ENCODE measurements around the gene GRAMD1B.

GRAMD1B gene

DNA sequence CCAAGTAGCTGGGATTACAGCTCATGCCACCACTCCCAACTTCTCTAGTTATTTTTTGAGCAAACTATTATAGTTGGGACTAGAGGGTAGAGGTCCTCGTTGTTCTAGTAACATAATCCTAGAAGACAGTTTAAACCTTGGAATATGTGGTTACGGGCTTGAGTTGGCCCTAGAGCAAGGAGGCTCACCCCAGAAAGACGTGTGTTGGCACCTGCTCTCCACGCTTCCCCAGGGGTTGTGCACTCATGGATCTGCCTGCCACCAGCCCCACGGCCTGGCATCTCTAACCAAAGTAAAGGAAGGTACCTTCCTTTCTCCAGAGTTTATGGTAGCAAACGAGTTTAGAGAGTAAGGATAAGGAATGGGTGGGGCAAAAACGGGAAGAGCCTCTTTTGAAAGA is 145.4 kb downstream of the GRAMD1B start:
- no peak for DNase-seq

DNA sequence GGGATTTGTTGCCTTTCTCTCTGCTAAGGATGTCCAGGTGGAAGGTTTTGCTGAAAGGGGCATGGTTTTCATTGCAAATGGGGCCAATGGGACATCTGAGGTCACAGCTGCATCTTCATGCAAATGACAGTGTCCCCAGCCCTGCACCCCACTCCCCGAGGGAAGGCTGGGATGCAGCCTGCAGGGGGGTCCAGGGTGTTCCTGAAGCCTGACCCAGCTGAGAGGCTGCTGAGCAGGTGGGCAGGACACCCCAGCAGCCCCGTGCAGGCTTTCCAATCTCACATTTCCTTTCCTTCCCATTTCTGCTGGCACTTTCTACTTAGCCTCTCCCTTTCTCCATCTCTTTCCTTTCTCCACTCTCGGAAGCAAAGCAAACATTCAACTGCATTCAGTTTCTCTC is 146.0 kb downstream of the GRAMD1B start:
- no peak for DNase-seq

DNA sequence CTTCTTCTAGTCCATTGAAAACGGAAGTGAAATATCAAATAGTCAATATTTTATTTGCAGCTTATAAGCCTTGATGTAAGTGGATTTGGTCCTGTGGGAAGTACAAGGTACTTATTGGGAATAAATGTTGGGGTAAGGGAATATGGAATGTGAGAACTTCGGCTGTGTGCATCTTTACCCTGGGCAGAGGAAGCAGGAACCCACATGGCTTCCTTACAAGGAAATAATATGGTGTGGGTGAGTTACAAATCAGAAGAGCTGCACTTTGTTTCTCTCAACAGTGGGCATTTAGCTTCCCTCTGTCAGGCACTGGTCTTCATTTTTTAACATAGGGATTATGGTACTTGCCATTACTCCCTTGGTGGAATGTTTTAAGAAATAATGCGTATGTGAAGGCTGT is 146.4 kb downstream of the GRAMD1B start:
- no peak for DNase-seq

DNA sequence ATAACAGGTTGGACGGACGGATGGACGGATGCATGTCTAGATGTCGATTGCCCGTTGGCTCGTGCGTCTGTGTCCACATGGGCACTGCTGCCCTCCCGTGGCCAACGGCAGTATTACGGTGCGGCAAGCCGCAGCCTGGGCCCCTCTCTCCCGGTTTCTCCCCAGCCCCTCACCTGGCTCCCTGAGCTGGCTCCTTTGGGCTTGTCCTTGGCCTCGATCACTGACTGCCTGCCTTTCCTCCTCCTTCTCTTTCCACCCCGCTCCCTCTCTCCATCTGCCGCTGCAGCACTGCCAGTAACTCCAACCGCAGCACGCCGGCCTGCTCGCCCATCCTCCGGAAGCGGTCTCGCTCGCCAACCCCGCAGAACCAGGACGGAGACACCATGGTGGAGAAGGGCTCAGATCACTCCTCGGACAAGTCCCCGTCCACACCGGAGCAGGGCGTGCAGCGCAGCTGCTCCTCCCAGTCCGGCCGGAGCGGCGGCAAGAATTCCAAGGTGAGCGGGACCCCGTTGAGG is 147.1 kb downstream of the GRAMD1B start:
- DNase-seq, result peak; percentile 8

DNA sequence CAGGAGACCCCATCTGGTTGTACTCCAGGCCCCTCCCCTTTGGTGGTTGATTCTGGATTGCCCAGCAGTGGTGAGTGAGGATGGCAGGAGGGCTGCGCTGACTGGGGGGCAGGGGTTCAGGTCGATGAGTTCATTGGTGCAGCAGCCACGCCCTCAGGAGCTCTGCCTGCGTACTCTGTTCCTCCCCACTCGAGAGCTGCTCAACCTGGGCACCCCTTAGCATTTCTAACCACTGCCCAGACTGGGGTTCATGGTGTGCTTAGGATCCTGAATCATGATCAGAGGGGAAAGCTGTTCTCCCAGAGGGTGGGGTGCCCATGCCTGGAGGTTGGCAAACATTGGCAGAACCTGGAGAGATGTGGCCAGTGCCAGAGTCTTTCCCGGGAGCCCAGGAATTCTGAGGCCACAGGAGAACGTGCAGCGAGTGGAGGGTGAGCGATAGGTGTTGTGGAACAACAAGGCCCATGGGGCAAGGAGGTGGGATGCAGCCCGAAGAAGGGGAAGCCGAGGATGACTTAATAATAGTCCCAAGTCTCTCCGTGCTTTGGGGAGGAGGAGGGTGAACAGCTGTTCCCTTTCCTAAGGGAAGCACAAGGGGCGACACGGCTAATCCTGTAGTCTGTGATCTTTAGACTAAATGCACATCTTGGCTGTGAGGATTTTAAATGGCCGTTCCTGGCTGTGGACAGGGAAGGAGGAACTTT is 148.9 kb downstream of the GRAMD1B start:
- no peak for DNase-seq

DNA sequence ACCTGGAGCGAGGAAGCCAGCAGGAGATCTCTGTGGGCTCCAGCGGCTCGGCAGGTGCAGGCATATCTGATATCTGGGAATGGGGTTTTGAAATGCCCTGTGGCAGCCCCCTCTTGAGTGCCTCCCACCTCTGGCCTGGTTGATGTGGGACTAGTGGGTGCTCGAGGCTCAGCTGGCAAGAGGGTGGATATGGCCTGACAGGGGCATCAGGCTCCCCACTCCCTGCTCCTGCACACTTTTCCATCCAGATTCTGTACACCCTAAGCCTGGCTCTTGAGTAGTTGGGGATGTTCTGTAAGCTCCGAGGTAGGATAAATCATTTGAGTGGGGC is 149.4 kb downstream of the GRAMD1B start:
- DNase-seq, result no peak

DNA sequence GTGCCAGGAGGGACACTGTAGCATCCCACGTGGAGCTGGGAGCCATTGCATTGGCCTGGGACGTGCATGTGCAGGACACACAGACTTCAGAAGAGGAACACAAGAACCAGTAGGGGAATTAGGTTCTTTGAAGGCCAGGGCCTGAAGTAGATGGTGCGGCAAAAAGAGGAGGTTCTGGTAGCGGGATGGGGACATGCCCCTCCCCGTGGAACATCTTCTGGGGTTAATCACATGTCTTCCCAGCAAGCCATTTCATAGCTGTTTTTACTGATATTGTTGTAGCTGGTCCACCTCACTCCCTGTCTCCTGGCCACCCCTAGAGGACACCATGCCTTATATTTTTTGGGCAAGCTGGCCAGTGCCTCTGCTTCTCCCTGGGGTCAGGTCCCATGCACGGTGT is 150.1 kb downstream of the GRAMD1B start:
- DNase-seq, result no peak

DNA sequence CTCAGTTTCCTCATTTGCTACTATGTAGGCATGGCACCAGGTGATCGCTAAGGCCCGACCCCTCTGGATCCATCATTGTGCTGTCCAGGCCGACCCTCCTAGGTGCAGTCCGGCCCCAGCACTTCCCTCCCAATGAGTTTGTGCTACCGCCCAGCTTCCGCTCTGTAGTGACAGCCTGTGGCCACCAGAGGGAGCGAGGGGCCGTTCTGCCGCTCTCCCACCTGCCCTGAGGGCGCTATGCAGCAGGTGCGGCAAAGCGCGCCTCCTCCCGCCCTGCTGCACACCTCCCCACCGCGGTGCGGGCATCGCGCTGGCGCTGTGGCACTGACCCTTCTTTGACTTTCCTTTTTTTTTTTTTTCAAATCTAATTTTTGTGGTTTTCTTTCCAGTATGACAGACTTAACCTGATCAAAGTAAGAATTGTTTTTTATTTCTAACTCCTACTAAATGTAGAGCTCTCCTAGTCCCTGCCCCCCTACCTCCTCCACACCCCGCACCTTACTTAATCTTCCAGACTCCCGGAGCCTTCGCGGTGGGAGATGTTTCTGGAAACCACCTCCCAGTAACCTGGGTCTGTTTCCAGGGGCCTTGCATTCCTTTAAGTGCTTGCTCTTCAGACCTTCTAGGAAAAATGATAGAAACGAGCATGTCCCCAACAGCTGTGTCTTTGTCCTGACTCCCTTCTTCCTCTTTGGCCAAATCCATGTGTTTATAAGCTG is 150.6 kb downstream of the GRAMD1B start:
- peak; percentile 57 for DNase-seq

DNA sequence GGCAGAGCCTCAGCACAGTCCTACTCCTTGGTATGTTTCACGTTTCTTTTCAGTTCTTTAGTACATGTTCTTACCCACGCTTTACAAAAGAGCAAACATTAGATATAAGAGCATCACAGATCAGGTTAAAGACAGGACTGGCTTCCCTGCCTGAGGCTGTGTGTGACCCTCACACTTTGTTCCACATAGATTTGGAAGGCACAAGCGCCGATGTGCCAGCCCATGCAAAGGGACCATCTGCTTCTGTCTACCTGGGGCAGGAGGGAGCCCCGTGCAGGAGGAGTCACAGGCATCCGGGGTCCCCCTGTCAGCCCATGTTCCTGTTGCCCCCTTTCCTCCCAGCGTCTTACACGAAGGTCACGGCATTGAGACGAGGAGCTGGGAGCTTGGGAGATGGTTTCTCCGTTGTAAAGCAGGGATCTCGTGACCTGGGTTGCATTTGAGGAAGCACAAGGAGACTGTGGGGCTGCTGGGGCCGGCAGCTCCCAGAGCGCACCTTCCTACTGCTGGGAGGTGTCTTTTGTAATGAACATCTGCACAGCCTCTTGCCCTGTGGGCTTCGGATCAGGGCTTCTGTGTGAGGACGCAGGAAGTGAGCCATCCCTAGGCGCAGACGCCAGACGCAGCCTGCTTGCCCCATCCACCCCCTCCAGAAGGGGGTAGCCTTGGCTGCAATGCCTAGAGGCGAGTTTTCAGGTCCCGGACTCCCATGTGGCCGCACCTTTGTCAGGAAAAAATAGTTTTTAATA is 151.8 kb downstream of the GRAMD1B start:
- no peak for DNase-seq

DNA sequence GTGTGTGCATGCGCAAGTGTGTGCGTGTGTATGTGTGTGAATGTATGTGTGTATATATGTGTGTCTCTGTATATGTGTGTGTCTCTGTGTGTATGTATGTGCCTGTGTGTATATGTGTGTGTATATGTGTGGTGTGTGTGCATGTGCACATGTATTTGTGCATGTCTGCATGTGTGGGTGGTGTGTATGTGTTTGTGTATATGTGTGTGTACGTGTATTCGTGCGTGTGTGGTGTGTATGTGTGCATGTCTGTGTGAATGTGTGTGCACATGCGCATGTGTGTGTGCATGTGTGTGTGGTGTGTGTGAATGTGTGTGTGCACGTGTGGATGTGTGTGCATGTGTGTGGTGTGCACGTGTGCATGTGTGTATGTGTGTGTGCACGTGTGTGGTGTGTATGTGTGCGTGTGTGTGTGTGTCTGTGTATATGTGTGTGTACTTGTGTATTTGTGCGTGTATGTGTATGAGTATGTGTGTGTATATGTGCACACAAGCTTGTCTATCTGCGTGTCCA is 153.0 kb downstream of the GRAMD1B start:
- no peak for DNase-seq

DNA sequence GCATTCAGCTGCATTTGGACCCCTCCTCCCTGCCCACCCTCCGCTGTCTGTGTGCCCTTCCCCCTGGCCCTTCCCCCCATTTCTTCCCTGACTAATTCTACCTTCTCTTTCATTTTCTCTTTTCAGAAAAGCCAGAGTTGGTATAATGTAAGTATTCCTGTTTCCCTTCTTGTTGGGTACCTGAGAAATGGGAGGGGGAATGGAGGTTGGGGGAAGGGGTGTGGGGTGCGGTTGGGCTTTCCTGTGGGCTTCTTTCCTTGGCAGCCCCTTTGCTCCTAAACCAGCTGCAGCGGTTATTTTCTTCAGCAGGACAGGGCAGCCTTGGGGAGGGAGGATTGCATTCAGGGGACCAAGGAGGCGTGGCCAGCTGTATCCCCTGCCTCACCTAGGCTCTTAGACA is 154.1 kb downstream of the GRAMD1B start:
- DNase-seq, result no peak

DNA sequence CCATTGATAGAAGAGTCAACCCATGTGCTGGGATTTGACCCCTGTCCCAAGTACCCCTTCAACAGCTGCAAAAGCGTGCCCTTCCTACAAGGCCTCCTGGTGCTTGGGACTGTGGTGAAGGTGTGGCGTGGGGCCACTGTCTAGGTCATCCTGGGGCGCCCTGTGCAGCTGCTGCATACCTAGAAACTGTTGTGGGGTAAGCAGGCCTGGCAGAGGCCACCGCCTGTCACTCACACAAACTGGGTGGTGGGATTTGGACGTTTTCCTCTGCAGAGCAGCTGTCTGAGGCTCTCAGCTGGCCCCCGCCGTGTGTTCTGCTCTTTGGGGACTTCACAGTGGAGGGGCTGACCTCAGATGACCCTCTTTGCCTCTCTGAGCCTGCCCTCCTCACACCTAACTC is 154.7 kb downstream of the GRAMD1B start:
- no peak for DNase-seq

DNA sequence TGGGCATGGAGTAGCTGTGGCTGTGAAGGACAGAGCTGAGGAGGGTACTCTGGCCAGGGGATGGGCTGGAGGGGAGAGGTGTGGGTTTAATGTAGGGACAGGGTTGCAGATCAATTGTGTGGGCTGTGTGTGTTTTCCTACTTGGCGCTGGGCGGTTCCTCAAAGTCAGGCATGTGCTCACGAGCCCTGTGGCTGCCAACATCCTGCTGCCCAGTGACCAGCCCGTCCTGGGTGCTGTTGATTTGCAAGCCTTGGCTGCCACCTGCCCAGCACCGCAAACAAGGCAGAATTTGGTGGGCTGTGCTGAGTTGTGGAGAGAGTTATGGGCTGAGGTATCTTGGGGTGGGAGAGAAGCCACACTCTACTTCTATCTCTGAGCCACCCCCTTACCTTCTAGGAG is 155.1 kb downstream of the GRAMD1B start:
- no peak for DNase-seq

DNA sequence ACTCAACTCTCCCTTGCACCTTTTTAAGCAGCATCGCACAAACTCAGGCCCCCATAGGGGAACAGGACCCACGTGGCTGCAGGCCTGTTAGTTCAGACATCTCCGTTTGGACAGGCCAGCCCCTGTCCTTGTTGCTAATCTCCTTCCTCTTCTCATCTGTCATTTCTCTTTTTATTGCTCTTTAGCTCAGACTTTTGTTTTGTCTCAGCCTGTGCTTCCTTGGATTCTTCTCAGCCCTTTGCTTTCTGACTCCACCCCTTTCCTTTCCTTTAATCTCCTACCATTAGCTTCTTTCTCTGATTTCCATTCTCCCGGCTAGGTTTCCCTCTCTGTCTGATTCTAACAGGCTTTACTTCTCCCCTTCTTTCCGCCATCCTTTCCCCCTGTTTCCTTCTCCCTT is 155.6 kb downstream of the GRAMD1B start:
- DNase-seq, result no peak

DNA sequence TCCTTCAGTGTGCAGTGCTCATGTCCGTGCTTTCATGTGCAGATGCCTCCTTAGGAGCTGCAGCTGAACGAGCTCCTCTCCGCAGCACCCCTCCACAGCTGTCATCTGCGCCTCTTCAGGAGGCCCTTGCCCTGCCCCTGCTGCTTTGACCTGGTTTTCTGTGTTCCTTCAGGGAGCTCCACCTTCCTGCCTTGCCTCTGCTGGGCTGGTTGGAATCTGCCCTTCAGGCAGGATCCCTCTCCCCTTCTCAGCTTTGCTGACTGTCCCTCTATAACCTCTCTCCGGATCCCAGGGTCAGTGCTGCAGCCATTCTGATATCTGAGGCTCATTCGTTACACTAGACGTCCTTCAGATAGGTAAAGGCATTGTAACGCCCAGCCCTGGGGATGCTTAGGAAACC is 156.5 kb downstream of the GRAMD1B start:
- DNase-seq, result no peak

DNA sequence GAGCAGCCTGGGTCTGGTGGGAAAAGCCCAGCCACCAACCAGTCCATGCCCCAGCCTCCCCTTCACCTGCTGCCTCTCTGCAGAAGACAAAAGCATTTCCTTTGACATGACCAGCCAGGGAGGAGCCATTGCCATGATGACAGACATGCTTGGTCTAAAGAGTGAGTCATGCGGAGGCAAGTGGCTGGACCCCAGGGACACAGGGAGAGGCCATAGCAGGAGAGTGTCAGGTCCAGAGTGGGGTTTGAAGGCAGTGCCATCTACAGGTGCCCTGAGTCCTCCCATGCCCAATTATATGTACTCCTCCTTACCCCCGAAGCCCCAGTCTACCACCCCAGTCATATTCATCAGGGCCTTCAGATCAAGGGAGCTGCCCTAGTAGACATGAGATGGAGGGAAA is 157.0 kb downstream of the GRAMD1B start:
- DNase-seq, result no peak

DNA sequence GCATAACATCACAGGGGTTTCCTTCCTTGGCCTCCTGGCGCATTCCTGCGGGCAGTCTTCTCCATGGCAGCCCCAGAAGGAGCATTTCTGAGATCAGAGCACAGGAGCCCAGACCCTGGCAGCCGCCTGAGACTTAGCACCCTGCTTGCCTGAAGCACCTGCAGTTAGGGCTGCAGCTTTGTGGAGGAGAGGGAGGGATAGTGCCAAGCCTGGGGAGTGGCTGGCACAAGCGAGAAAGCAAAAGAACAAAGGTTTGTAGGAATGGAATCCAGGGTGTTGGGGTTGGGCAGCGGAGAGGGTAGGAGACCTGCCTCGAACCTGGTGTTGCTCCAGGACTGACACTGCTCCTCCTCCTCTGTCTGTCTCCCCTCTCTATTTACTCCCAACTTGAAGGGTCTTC is 157.5 kb downstream of the GRAMD1B start:
- no peak for DNase-seq

DNA sequence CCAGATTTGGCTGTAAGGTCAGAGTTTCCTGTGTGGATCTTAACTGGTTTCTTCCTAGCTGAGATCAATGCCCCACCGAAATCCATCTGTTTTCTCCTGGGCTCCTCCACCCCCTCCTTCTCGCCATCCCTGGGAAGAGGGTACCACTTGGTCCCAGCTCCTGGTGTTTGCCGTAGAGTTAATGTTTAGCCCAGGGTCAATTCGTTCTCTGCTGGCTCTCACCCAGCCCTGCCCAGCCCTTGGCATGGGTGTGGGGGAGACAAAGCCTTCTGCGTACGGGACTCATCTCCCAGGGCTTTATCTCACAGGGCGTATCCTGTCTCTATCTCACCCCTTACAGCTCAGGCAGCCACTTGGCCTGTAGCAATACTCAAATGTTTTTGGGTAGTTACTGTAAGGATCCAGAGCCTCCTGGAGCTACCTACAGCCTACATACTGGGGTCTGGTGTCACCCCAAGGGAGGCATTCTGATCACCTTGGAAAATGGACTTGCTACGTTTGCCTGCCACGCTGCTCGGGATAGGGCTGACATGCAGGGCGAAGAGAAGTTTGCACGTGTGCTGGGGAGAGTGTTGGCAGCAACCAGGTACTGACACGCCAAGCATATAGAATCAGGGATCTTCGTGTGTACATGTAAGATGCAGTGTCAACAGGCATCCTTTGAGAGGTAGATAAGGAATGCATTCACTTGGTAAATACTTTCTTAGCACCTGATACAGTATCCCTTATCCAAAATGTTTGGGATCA is 158.2 kb downstream of the GRAMD1B start:
- peak; percentile 84 for DNase-seq

DNA sequence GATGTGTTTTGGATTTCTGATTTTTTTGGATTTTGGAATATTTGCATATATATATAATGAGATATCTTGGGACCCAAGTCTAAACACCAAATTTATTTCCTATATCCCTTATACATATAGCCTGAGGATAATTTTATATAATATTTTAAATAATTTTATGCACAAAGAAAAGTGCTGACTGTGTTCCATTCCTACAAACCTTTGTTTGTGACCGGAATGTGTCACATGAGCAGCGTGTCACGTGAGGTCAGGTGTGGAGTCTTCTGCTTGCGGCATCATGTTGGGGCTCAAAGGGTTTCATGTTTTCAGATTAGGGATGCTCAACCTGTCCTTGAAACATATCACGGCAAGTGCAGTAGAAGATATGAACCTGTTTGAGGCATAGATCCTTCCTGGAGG is 158.8 kb downstream of the GRAMD1B start:
- no peak for DNase-seq

DNA sequence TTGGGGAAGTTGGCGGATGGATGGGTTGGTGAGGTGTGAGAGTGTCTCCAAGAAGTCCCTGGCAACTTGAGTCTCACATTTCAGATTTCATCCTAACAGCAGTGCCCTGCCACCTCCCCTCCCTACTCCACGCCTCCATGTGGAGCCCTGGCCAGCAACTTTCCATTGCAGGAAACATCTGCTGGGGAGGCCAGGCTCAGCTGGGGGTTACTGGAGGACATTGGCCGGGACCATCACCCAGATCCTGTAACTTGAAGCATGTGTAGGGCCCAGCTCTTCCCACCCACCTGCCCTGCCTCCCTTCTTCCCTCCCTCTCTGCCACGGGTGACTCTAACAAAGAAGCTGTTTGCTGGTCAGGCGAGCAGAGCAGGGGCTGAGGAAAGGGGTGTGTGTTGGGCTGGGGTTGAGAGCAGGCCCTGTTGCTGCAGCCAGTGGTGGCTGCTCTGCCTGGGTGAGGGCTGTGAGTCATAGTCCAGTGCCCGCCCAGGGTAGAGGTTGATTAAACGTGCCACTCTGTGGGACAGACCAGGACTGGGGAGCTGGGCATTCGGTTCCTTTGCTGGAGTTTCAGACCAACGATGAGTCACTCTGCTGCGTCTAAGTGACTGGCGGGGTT is 160.3 kb downstream of the GRAMD1B start:
- peak; percentile 89 for DNase-seq

DNA sequence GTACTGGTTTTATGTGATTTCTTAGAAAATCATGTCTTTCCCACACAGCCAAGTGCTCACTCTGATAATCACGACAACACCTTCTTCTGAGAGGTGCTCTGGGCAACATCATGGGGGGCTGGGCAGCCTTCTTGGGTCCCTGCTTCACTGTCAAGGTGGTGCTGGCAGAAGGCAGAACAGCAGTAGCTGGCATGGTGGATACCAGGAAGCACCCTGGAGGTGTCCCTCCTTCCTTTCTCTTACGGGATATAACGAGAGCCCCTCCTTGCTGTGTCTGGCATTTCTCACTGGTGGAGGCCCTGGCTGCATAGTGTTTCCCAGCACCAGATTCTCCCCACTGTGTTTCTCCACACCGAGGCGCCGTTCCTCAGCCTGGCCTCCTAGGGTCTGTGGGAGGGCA is 163.5 kb downstream of the GRAMD1B start:
- DNase-seq, result no peak

DNA sequence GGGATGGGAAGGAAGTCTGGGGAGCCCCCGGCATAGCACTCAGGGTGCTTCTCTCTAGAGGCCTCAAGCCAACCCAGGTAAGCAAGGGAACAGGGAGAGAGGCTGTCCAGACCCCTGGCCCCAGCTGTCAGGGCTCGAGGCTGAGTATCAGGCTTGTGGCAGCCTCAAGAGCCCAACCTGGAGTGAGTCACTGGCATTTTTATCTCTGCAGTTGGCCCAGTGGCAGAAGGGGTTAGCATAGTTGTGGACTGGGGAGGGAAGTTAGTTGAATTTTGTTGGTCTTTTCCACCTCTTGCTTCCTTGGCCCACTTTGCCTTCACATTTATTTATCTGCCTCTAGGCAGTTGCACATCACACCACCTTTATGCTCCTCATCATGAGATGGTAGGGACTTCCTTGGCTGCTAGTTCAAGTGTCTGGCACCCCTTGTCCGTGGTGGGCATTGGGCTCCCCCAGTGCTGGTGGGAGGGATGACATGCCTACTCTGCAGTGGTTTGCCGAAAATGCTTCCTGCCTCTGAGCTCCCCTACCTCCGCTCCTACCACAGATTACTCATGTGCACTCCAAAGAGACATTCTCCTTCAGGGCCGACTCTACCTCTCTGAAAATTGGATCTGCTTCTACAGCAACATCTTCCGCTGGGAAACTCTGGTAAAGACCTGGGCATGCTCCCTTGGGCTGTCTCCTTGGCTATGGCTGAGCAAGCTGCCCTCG is 164.3 kb downstream of the GRAMD1B start:
- peak; percentile 5 for DNase-seq

Measured in kidney glomerular epithelial cell (primary cell).